GM21619 (cell line): Measurements from ENCODE around the gene PPP1CC.
"Not testable (repeated sequence)": the region's sequence is repeated elsewhere in the genome, so short reads cannot be mapped to it uniquely, and the experiment has no call there.

ENCODE experiments used
- ATAC-seq: cut with Tn5 transposase; IDR thresholded peaks from one replicate; pipeline ENCODE4 v1.9.1; 2021; ENCODE audit not compliant: unreplicated experiment

The PPP1CC gene

DNA sequence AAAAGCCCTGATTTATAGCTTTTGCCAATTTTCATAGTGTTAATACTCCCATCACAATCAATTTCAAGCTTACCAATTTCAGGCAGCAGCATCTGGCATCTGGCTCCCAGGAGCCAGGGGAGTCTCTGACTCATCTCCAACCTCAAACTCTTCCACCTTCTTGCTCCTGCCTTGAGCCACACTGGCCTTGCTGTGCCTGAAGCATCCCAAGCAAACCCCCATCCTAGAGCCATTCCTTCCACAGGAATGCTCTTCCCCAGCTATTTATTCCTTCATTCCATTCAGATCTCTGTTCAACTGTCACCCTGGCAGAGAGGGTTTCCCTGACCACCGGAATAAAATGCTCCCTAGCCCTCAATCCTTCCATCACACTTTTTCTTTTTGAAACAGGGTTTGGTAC, 13.9 kb upstream of the PPP1CC start:
- ATAC-seq = no peak

DNA sequence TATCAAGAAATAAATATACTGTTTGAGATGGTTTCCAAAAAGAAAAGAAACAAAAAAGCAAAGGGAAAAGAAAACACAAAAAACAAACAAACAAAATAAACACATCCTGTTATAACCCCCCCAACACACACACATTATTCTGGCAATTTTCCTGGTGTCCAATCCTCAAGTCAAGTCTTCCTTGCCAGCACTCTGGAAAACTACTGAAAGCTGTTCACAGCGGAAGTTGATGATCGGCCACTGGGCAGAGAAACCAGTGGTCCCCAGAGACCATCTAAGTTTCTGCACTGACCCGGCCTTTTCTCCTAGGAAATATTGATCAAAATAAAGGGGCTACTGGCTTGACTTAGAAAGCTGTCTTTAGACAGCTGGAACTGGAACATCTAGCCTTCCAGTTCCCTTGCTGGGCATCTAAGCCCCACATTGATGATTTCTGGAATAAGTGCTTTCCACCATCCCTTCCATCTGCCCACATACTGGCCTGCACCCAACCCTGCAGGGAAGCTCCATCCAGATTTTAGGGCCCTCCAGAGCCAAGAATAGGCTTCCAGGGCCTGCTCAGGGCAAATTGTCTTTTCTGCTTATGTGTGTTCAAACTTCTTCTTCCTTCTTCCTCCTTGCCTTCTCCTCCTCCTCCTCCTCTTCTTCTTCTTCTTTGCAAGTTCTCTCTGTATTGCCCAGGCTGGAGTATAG, 11.6 kb upstream of the PPP1CC start:
- ATAC-seq = no peak

GRCh38 chr12:110750784-110751461, 8.2 kb upstream of the PPP1CC start:
- ATAC-seq = no peak

- ATAC-seq = no peak
Measured at GRCh38 chr12:110746550-110746949, 3.9 kb upstream of the PPP1CC start.

DNA sequence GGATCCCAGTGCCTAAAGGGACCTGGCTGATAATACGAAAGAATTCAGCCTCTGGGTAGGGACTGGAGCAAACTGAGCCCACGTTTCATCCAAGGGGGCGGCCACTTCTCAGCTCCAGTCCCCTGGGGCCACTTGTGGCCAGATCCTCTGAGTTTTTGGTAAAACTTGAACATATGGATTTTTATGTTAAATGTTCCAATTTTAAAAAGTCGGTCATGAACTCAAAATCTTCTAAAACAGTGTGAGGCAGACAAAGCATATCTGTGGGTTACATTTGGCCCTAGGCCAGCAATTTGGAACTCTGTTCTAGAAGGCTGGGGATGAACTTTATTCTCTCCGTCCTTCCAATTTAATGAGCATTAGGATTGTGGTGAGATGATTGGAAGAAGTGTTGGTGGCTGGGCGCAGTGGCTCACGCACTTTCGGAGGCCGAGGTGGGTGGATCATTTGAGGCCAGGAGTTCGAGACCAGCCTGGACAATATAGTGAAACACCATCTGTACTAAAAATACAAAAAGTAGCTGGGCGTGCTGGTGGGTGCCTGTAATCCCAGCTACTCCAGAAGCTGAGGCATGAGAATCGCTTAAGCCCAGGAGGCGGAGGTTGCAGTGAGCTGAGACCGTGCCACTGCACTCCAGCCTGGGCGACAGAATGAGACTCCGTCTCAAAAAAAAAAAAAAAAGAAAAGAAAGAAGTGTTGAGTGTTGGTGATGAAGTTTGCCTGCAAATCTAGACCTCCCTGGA, 3.0 kb upstream of the PPP1CC start:
- ATAC-seq = no peak

- ATAC-seq = no peak
Measured at GRCh38 chr12:110744601-110745264, 2.0 kb upstream of the PPP1CC start.

- ATAC-seq = no peak
Measured at GRCh38 chr12:110744151-110744571, 1.5 kb upstream of the PPP1CC start.

GRCh38 chr12:110743571-110744093, 941 bp upstream of the PPP1CC start:
- ATAC-seq = no peak

DNA sequence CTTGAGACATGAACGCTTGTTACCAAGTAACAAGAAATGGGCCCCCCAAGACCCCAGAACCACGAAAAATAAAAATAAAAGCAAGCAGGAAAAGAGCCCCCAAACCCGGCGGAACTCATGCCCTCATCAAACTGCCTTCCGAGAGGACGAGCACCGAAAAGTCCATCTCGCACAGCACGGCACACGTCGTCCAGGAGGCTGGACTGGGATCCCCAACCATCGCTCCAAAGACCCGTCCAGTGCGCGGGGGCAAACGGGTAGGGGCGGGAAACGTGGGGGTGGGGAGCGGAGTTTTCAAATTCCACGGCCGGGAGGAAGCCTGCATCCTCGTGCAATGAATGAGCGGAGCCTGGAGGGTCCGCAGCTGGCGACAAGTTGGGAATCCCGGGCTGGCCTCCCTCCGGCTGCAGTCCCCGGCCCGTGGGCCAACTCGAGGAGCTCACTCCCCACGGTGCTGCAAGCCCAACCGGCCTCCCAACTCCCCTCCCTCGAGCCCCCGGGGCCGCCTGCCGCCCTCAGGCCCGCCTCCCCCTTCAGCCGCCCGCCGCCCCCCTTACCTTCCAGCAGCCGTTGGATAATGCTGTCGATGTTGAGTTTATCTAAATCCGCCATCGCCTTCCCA, 484 bp downstream of the PPP1CC start:
- ATAC-seq = peak; percentile 16

GRCh38 chr12:110741341-110742095, 1.2 kb downstream of the PPP1CC start:
- ATAC-seq = no peak

DNA sequence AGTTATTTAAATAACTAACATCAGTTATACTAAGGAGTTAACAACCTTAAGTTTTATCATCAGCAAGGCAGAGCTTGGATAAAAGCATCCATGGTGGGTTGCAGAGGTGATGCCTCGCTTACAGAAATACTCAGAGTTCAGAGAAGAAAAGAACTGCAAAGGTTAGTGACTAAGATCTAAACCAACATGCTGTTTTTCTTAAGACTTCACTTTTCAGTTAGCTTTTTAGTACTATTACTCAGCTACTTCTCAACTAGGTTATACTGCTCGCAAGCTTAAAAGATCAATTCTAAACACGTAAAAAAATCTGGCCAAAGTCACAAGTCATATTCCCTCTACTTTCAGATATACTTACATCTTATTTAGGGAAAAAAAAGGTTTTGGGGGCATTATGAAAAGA, 2.8 kb downstream of the PPP1CC start:
- no peak for ATAC-seq

DNA sequence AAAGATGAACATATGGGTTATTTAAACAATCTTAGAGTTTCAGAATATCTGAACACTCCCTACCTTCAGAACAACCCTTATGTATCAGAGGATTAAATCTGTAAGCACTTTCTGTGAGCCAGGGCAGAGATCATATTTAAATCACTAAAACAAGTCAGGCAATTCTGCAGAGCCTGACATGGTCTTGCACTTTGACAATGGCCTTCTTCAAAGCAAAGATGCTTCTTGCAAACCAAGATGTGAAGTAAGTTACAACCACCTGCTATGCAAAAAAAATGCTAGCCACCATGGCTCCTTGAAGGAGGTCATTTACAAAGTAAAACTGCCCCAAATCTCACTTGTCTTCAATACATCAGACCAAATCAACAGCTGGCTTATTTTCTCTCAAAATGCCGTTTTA, 3.2 kb downstream of the PPP1CC start:
- ATAC-seq = no peak

DNA sequence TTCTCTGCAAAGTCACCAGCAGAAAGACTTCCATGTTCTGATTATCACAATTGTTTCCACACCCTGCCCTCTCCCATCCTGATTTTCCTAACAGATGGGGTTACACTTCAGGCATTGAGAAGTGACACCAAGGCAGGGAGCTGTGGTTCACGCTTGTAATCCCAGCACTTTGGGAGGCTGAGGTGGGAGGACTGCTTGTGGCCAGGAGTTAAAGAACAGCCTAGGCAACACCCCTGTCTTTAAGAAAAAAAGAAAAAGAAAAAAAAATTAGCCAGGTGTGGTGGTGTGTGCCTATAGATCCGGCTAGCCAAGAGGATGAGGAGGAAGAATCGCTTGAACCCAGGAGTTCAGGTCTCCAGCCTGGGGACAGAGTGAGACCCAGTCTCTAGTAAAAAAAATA, 5.2 kb downstream of the PPP1CC start:
- ATAC-seq = no peak

- not testable (repeated sequence) for ATAC-seq
Measured at GRCh38 chr12:110737016-110737415, 5.7 kb downstream of the PPP1CC start.

DNA sequence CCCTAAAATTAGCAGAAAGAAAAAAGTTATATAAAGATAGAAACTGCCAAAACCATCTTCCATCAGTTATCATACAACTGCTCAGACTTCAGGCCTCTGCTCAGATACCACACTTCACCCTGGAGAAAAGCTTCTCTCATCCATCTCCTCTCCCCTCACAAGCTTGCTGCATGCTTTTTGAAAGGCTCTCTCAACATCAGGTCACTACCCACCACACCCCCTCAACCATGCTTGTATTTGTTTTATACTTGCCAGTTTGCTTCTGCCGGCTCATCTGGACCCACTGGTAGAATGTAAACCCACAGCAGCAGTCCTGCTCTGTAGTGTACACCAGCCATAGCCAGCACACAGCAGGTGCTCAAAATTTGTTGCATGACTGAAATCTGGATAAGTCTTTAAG, 8.8 kb downstream of the PPP1CC start:
- no peak for ATAC-seq

DNA sequence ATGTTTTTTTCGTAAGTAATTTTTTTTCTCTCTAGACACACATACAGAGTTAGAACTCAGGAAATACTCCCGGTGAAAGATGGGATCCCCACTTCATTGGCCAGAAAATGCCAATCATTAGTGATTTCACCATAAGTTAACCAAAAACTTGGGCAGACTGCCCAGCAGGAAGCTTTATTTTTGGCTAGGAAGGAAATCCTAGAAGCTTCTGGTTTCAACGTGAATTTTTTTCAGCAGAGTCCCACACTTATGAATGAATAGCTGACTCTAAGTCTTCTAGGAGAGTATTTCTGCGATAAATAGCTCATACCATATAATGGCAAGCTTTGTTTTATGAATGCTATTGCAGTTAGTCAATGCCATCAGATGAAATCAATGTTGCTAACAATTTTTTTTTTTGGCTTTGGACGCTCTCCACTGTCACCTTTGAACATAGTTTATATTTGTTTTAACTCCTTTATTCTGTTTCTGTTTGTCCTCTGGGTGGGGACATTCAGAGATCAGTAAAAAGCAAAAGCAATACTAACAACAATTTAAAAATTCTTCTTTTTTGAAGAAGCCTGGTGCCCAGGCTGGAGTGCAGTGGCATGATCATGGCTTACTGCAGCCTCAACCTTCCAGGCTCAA, 9.5 kb downstream of the PPP1CC start:
- no peak for ATAC-seq

DNA sequence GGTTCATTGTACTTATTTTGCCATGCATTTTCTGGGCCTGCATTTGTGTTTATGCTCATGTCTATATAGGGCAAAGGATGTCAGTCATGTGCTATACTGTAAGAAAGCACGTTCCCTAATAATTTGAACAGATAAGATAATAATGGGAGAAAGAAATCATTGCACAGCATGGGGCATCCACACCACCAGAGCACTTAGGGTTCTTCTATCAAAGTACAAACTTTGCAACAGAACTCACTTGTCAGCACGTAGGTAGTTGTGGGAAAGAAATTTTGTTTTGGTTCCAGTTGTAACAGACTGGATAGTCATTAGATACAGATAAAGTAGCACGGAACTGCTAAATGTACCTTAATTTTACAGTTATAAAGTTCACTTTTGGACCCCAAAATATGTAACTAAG, 10.1 kb downstream of the PPP1CC start:
- ATAC-seq = no peak

- no peak for ATAC-seq
Measured at GRCh38 chr12:110731479-110731878, 11.2 kb downstream of the PPP1CC start.

DNA sequence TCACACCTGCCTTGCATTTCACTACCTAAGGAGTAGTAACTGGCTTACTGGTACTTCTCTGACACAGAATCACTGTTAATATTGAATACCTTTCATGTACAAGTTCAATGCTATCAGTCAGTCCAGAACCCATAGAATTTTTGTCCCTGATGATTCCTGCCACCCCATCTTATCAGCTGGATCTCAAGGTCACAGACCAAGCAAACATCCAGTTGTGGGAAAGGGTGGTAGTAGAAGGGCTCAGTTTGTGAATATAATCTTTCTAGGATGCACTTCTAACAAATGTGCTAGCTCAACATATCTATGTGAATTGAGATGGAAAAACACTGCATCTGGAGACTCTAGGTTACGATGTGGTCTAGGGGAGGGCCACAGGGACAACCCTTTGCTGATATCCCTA, 14.1 kb downstream of the PPP1CC start:
- no peak for ATAC-seq
